Neural progenitor cell (in vitro differentiated cells): ENCODE measurements around the gene PITPNM3. TPM values are rescaled to one million over a fixed set of nuclear protein-coding genes. Genes with fewer than 3 reads are reported as not detected.
"Not testable (repeated sequence)": the region's sequence is repeated elsewhere in the genome, so short reads cannot be mapped to it uniquely, and the experiment has no call there.

ENCODE experiments used
- DNase-seq: peaks from one replicate; pipeline ENCODE4 v3.0.0-alpha.2; 2016; ENCODE audit warnings: low spot score
- H2AFZ ChIP-seq: fragments of 200-600 bp; sonication (generic); replicated peaks from 2 replicates; pipeline ENCODE4 v1.6.1; 2016; ENCODE audit warnings: antibody characterized with exemption
- H3F3A ChIP-seq: fragments of 200-600 bp; sonication (generic); 2 replicates; pipeline ENCODE4 v1.6.1; 2016; ENCODE audit warnings: antibody characterized with exemption, low read depth
- H3K27ac ChIP-seq: fragments of 200-600 bp; sonication (generic); 2 replicates; pipeline ENCODE4 v1.5.1; 2016; ENCODE audit warnings: mild to moderate bottlenecking
- H3K27me3 ChIP-seq: fragments of 200-600 bp; sonication (generic); 2 replicates; pipeline ENCODE4 v1.6.1; 2016; ENCODE audit warnings: mild to moderate bottlenecking, moderate library complexity
- H3K36me3 ChIP-seq: fragments of 200-600 bp; sonication (generic); 2 replicates; pipeline ENCODE4 v1.5.1; 2016
- H3K4me1 ChIP-seq: fragments of 200-600 bp; sonication (generic); 2 replicates; pipeline ENCODE4 v1.6.1; 2016; ENCODE audit warnings: mixed run types
- H3K4me2 ChIP-seq: fragments of 200-600 bp; sonication (generic); 2 replicates; pipeline ENCODE4 v1.6.1; 2016
- H3K4me3 ChIP-seq: fragments of 200-600 bp; sonication (generic); 2 replicates; pipeline ENCODE4 v1.5.1; 2016
- H3K79me2 ChIP-seq: fragments of 200-600 bp; sonication (generic); 2 replicates; pipeline ENCODE4 v1.6.1; 2016; ENCODE audit warnings: low read depth
- H3K9ac ChIP-seq: fragments of 200-600 bp; sonication (generic); 2 replicates; pipeline ENCODE4 v1.6.1; 2016
- H3K9me3 ChIP-seq: fragments of 200-600 bp; sonication (generic); 2 replicates; pipeline ENCODE4 v1.5.1; 2016; ENCODE audit warnings: low read depth
- H4K20me1 ChIP-seq: fragments of 200-600 bp; sonication (generic); 2 replicates; pipeline ENCODE4 v1.6.1; 2016; ENCODE audit warnings: low read depth
- H3K27ac Mint-ChIP-seq: 3 replicates; pipeline ENCODE4 v1.8.0; 2021; ENCODE audit warnings: mixed read lengths
- H3K27me3 Mint-ChIP-seq: 2 replicates; pipeline ENCODE4 v1.8.0; 2022; ENCODE audit warnings: low read depth, mild to moderate bottlenecking, inconsistent platforms, moderate library complexity, mixed read lengths; ENCODE audit not compliant: insufficient read depth
- H3K36me3 Mint-ChIP-seq: 3 replicates; pipeline ENCODE4 v1.8.0; 2021; ENCODE audit warnings: mixed read lengths
- H3K4me1 Mint-ChIP-seq: 3 replicates; pipeline ENCODE4 v1.8.0; 2021; ENCODE audit warnings: mixed read lengths
- H3K4me3 Mint-ChIP-seq: 3 replicates; pipeline ENCODE4 v1.8.0; 2021; ENCODE audit warnings: mild to moderate bottlenecking, moderate library complexity, mixed read lengths
- H3K9me3 Mint-ChIP-seq: 3 replicates; pipeline ENCODE4 v1.8.0; 2020; ENCODE audit warnings: mixed read lengths
- EZH2 ChIP-seq: fragments of 200-600 bp; sonication (generic); IDR thresholded peaks from 2 replicates; pipeline ENCODE4 v1.6.1; 2017; ENCODE audit warnings: antibody characterized with exemption, mild to moderate bottlenecking, moderate library complexity
- EZH2phosphoT487 ChIP-seq: fragments of 200-600 bp; sonication (generic); IDR thresholded peaks from 2 replicates; pipeline ENCODE4 v1.6.1; 2017; ENCODE audit warnings: antibody characterized with exemption
- total RNA-seq: library from RNA; depleted of rRNA; stranded (reverse); fragments of >200 nt; gene quantifications from 2 replicates; pipeline ENCODE4 v1.2.3, GENCODE V29; 2015; ENCODE audit warnings: low replicate concordance
- TF ChIP-seq, protein P1 (sequence below): fragments of 200-600 bp; sonication (generic); IDR thresholded peaks from 2 replicates; pipeline ENCODE4 v1.5.1; 2017; ENCODE audit warnings: antibody characterized with exemption, mild to moderate bottlenecking

Gene PITPNM3
- total RNA-seq, 1 donor from 2014 or later, result 2.8 TPM

DNA sequence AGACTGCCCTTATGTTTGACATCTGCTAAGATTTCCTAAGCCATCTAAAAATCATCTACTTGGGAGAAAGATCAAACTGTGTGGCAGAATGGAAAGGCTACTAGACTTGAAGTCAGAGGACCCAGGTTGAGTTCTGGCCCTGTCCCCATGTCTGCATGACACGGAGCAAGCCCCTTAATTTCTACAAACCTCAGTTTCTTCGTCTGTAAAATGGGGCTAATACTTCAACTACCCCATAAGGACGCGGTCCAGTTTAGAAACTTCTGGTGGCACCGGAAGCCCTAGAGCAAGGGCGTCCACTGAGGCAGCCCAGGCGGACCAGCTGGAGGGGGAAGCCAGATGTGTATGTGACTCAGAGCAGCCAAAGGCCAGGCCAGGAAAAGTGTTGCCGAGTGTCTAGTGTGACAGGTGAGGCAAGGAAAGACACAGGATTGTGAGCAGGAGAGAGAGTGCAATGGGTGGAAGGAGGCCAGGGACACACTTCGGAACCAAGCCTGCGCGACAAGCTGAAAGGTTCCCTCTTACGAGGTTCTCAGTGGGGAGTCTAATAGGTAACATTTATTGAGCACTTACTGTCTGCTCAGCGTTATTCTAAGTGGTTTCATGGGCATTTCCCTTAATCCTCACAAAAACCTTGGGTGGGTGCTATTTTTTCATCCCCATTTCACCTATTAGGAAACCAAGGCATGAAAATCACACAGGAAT lies 17.8 kb upstream of the PITPNM3 start:
- H3K4me1 ChIP-seq, result peaks cover 30% of the 10 kb centered on the region
- H3K9me3 Mint-ChIP-seq, result no peaks in the 10 kb centered on the region
- H3K27me3 ChIP-seq, result no peaks in the 10 kb centered on the region
- peaks cover 40% of the 10 kb centered on the region for H3F3A ChIP-seq
- no peak overlapping the region for H3K4me3 Mint-ChIP-seq
- no peaks in the 10 kb centered on the region for H3K36me3 ChIP-seq
- TF ChIP-seq EZH2phosphoT487 (no peak), EZH2 (no peak)
- TF ChIP-seq, protein P1, sequence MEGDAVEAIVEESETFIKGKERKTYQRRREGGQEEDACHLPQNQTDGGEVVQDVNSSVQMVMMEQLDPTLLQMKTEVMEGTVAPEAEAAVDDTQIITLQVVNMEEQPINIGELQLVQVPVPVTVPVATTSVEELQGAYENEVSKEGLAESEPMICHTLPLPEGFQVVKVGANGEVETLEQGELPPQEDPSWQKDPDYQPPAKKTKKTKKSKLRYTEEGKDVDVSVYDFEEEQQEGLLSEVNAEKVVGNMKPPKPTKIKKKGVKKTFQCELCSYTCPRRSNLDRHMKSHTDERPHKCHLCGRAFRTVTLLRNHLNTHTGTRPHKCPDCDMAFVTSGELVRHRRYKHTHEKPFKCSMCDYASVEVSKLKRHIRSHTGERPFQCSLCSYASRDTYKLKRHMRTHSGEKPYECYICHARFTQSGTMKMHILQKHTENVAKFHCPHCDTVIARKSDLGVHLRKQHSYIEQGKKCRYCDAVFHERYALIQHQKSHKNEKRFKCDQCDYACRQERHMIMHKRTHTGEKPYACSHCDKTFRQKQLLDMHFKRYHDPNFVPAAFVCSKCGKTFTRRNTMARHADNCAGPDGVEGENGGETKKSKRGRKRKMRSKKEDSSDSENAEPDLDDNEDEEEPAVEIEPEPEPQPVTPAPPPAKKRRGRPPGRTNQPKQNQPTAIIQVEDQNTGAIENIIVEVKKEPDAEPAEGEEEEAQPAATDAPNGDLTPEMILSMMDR, result no peak
- no peak for DNase-seq
- no peak overlapping the region for H3K9ac ChIP-seq
- H4K20me1 ChIP-seq, result no peaks in the 10 kb centered on the region
- peaks cover 5% of the 10 kb centered on the region for H3K27me3 Mint-ChIP-seq
- no peak overlapping the region for H2AFZ ChIP-seq
- H3K4me3 ChIP-seq, result no peak overlapping the region
- no peak overlapping the region for H3K27ac Mint-ChIP-seq
- H3K9me3 ChIP-seq, result no peaks in the 10 kb centered on the region
- H3K4me2 ChIP-seq, result no peak overlapping the region
- H3K79me2 ChIP-seq, result no peaks in the 10 kb centered on the region
- H3K4me1 Mint-ChIP-seq, result peaks cover 45% of the 10 kb centered on the region
- peaks cover 32% of the 10 kb centered on the region for H3K36me3 Mint-ChIP-seq
- H3K27ac ChIP-seq, result no peak overlapping the region

DNA sequence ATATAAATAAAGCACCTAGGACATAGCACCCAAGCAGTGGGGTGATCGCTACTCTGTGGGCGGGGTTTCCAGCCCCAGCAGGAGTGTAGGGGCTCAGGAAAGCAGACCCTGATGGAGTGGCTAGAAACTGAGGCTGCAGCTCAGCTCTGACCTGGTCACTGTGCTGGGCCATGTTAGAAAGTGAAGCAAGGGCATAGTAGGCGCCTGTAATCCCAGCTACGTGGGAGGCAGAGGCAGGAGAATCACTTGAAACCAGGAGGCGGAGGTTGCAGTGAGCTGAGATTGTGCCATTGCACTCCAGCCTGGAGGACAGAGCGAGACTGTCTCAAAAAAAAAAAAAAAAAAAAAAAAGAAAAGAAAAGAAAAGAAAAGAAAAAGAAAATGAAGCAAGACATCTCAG lies 17.1 kb upstream of the PITPNM3 start:
- peaks cover 47% of the 10 kb centered on the region for H3F3A ChIP-seq
- H3K4me2 ChIP-seq, H3K27me3 Mint-ChIP-seq, H3K27ac ChIP-seq, H3K4me3 ChIP-seq, H4K20me1 ChIP-seq, H3K36me3 ChIP-seq, DNase-seq, H3K4me3 Mint-ChIP-seq, H3K9me3 ChIP-seq, H3K27ac Mint-ChIP-seq, H2AFZ ChIP-seq, H3K9ac ChIP-seq, H3K79me2 ChIP-seq, H3K9me3 Mint-ChIP-seq, H3K27me3 ChIP-seq: not testable (repeated sequence)
- H3K4me1 ChIP-seq, result peaks cover 32% of the 10 kb centered on the region
- H3K36me3 Mint-ChIP-seq, result peaks cover 29% of the 10 kb centered on the region
- H3K4me1 Mint-ChIP-seq, result peaks cover 47% of the 10 kb centered on the region

DNA sequence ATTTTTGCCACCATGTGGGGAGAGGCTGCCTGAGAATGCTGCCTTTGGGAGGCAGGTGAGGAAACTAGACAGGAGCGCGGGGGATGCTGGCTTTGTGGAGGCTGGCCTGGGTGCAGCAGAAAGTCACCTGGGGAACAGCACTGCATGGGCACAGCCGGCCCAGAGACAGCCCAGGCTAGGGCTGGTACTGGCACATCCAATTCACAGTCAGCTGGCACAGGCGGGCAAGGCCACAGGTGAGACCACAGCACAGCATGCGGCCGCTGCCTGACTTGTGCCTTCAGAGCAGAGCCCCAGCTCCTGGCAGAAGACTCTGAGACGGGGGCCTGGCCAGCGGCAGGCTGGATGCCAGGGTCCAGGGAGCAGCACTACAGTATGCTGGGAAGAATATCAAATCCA lies 16.6 kb upstream of the PITPNM3 start:
- Mint-ChIP-seq H3K27ac (no peak overlapping the region), H3K4me3 (no peak overlapping the region), H3K4me1 (peaks cover 50% of the 10 kb centered on the region), H3K27me3 (peaks cover 5% of the 10 kb centered on the region), H3K9me3 (no peaks in the 10 kb centered on the region), H3K36me3 (peaks cover 25% of the 10 kb centered on the region)
- H2AFZ ChIP-seq, result no peak overlapping the region
- no peak for DNase-seq
- no peaks in the 10 kb centered on the region for H3K27me3 ChIP-seq
- no peak overlapping the region for H3K27ac ChIP-seq
- H3K9me3 ChIP-seq, result no peaks in the 10 kb centered on the region
- H3F3A ChIP-seq, result peaks cover 51% of the 10 kb centered on the region
- peaks cover 37% of the 10 kb centered on the region for H3K4me1 ChIP-seq
- no peak overlapping the region for H3K4me3 ChIP-seq
- no peaks in the 10 kb centered on the region for H3K79me2 ChIP-seq
- H4K20me1 ChIP-seq, result no peaks in the 10 kb centered on the region
- no peak overlapping the region for H3K9ac ChIP-seq
- TF ChIP-seq EZH2phosphoT487, result no peak
- TF ChIP-seq EZH2, result no peak
- TF ChIP-seq, protein P1, result no peak
- no peak overlapping the region for H3K4me2 ChIP-seq
- no peaks in the 10 kb centered on the region for H3K36me3 ChIP-seq

DNA sequence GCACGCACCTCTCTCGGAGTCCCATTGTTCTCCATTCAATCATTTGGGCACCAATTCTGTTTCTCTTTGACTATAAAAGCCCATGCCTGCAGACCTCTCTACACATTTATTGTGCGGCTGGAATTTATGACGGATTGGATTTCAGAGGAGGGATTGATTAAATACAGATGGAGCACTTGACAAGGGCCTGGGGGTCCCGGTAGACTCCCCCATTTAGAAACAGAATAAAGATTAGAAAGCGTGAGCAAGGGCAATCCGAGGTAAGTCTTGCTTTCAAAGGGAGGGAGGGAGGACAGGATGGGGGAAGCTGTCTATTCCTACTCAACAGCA lies 15.1 kb upstream of the PITPNM3 start:
- Histone ChIP-seq H3K4me3 (no peak overlapping the region), H3K79me2 (no peaks in the 10 kb centered on the region), H4K20me1 (no peaks in the 10 kb centered on the region), H3K4me1 (peaks cover 45% of the 10 kb centered on the region), H3K9me3 (no peaks in the 10 kb centered on the region), H3K4me2 (peak overlapping the region; percentile 51), H3K27me3 (no peaks in the 10 kb centered on the region), H3K27ac (peak overlapping the region; percentile 78), H3K36me3 (no peaks in the 10 kb centered on the region), H2AFZ (no peak overlapping the region), H3K9ac (no peak overlapping the region), H3F3A (peaks cover 55% of the 10 kb centered on the region)
- H3K36me3 Mint-ChIP-seq, result peaks cover 13% of the 10 kb centered on the region
- TF ChIP-seq EZH2phosphoT487 (no peak), EZH2 (no peak)
- TF ChIP-seq, protein P1, result no peak
- peaks cover 52% of the 10 kb centered on the region for H3K4me1 Mint-ChIP-seq
- H3K9me3 Mint-ChIP-seq, result no peaks in the 10 kb centered on the region
- H3K27ac Mint-ChIP-seq, result no peak overlapping the region
- H3K4me3 Mint-ChIP-seq, result peak overlapping the region; percentile 0
- peaks cover 5% of the 10 kb centered on the region for H3K27me3 Mint-ChIP-seq
- no peak for DNase-seq
